Sigmoid colon (tissue), 7 donors: ENCODE measurements around the gene ATRNL1. TPM values are rescaled to one million over a fixed set of nuclear protein-coding genes. Genes with fewer than 3 reads are reported as not detected.

Experiments
- DNase-seq: peaks from one replicate; pipeline ENCODE4 v3.0.0-alpha.2; 2019
- H3K27ac ChIP-seq, 4 donors: fragments of 200-600 bp; sonication (generic); one replicate each; pipeline ENCODE4 v1.5.1; 2016 to 2019; ENCODE audit warnings: mild to moderate bottlenecking in 1 of 4
- H3K27me3 ChIP-seq, 3 donors: fragments of 200-600 bp; sonication (generic); one replicate each; pipeline ENCODE4 v1.5.1; 2019; ENCODE audit warnings: mild to moderate bottlenecking in 1 of 3
- H3K36me3 ChIP-seq, 4 donors: fragments of 200-600 bp; sonication (generic); one replicate each; pipeline ENCODE4 v1.5.1; 2016 to 2019
- H3K4me1 ChIP-seq, 4 donors: fragments of 200-600 bp; sonication (generic); one replicate each; pipeline ENCODE4 v1.5.1; 2017 to 2019
- H3K4me3 ChIP-seq, 4 donors: fragments of 200-600 bp; sonication (generic); one replicate each; pipeline ENCODE4 v1.5.1; 2017 to 2019; ENCODE audit warnings: mild to moderate bottlenecking in 2 of 4, moderate library complexity in 1 of 4
- H3K9me3 ChIP-seq, 4 donors: fragments of 200-600 bp in 3 of 4; sonication (generic) in 3 of 4; one replicate each; pipeline versions ENCODE4 v1.5.1 to v1.6.1; 2013 to 2019
- CTCF ChIP-seq, 4 experiments: fragments of 450-650 bp in 3 of 4; fragments of 200-600 bp in 1 of 4; IDR thresholded peaks; one replicate each; pipeline ENCODE4 v1.5.1; 2016 to 2019; ENCODE audit warnings: antibody characterized with exemption in 4 of 4, mild to moderate bottlenecking in 3 of 4, moderate library complexity in 2 of 4
- EP300 ChIP-seq, 4 donors: sonication (generic); formaldehyde crosslinking; IDR thresholded peaks; one replicate each; pipeline ENCODE4 v1.6.1; 2017; ENCODE audit warnings: antibody characterized with exemption in 4 of 4
- POLR2A ChIP-seq, 2 donors: fragments of 450-650 bp; IDR thresholded peaks; one replicate each; pipeline ENCODE4 v1.6.1; 2016; ENCODE audit warnings: antibody characterized with exemption in 2 of 2, mild to moderate bottlenecking in 2 of 2, moderate library complexity in 2 of 2
- POLR2AphosphoS5 ChIP-seq, 4 donors: sonication (generic); formaldehyde crosslinking; IDR thresholded peaks; one replicate each; pipeline ENCODE4 v1.6.1; 2017; ENCODE audit warnings: antibody characterized with exemption in 4 of 4
- WGBS, 2 donors: extraction: QIAGEN DNeasy Blood & Tissue Kit; methylation state at CpG; one replicate each; pipeline ENCODE4 v1.1.7; 2013; 5-methylcytosine and 5-hydroxymethylcytosine counted together
- intact Hi-C: fragments of 100-400 bp; cut with DNase I; formaldehyde crosslinking; loops from one replicate; pipeline ENCODE4 v1.15.1; 2023
- polyA plus RNA-seq, 3 donors: library from polyadenylated mRNA; stranded (reverse); fragments of 200-250 nt; gene quantifications; one replicate each; pipeline ENCODE4 v1.2.3, GENCODE V29; 2013
- total RNA-seq, 4 donors: library from RNA; depleted of rRNA; stranded (reverse); fragments of >200 nt; gene quantifications; one replicate each; pipeline ENCODE4 v1.1.0, GENCODE V29; 2016
- donor health status: healthy with polysubstance abuse.
- donor health status: Bipolar disorder and iron deficiency.
- donor health status: healthy.

Gene ATRNL1
- total and polyA plus RNA-seq, 7 donors = 0.57 to 17.3 (median 6.9) TPM; not detected in 1

GRCh38 chr10:115606086-115606485 is 512.9 kb downstream of the ATRNL1 start:
- Histone ChIP-seq H3K27me3 (no peaks in the 10 kb centered on the region), H3K36me3 (no peaks in the 10 kb centered on the region), H3K9me3 (no peaks in the 10 kb centered on the region), H3K4me1 (no peaks in the 10 kb centered on the region), H3K4me3 (no peak overlapping the region), H3K27ac (no peak overlapping the region)
- WGBS, 2 donors = 50 to 54% methylated on average over 1 of the region's 1 CpG
- TF ChIP-seq POLR2AphosphoS5 (IDR thresholded peaks at IDR 0.05) = no peak
- TF ChIP-seq CTCF (IDR thresholded peaks at IDR 0.05) = no peak
- TF ChIP-seq POLR2A (IDR thresholded peaks at IDR 0.05) = no peak
- no peak for TF ChIP-seq EP300 (IDR thresholded peaks at IDR 0.05)
- intact Hi-C loops = no loop called here
- no peak for DNase-seq

GRCh38 chr10:115606741-115607140 is 513.6 kb downstream of the ATRNL1 start:
- no peak for DNase-seq
- Histone ChIP-seq H3K4me3 (no peak overlapping the region), H3K27ac (no peak overlapping the region), H3K4me1 (no peaks in the 10 kb centered on the region), H3K9me3 (no peaks in the 10 kb centered on the region), H3K36me3 (no peaks in the 10 kb centered on the region), H3K27me3 (no peaks in the 10 kb centered on the region)
- TF ChIP-seq POLR2AphosphoS5 (IDR thresholded peaks at IDR 0.05) = no peak
- TF ChIP-seq CTCF (IDR thresholded peaks at IDR 0.05) = no peak
- TF ChIP-seq EP300 (IDR thresholded peaks at IDR 0.05) = no peak
- TF ChIP-seq POLR2A (IDR thresholded peaks at IDR 0.05) = no peak
- 66 to 72% methylated on average over 4 of the region's 4 CpGs for WGBS, 2 donors
- intact Hi-C loops = no loop called here

- Histone ChIP-seq H3K27me3 (no peaks in the 10 kb centered on the region), H3K36me3 (no peaks in the 10 kb centered on the region), H3K4me3 (no peak overlapping the region), H3K4me1 (no peaks in the 10 kb centered on the region), H3K9me3 (peaks cover 0 to 6% (median 0%) of the 10 kb centered on the region in 4 donors), H3K27ac (no peak overlapping the region)
- DNase-seq = no peak
- WGBS, 2 donors = 37 to 66% methylated on average over 4 of the region's 4 CpGs
- intact Hi-C loops = no loop called here
- TF ChIP-seq EP300 (IDR thresholded peaks at IDR 0.05) (no peak), POLR2AphosphoS5 (IDR thresholded peaks at IDR 0.05) (no peak), CTCF (IDR thresholded peaks at IDR 0.05) (no peak), POLR2A (IDR thresholded peaks at IDR 0.05) (no peak)
These were observed 531.3 kb downstream of the ATRNL1 start for GRCh38 chr10:115624448-115624847.

GRCh38 chr10:115628616-115629015 is 535.5 kb downstream of the ATRNL1 start:
- H3K27ac ChIP-seq = no peak overlapping the region
- intact Hi-C loops = no loop called here
- no peaks in the 10 kb centered on the region for H3K36me3 ChIP-seq
- WGBS, 2 donors = 71 to 73% methylated on average over 2 of the region's 2 CpGs
- H3K27me3 ChIP-seq = no peaks in the 10 kb centered on the region
- H3K4me3 ChIP-seq = no peak overlapping the region
- no peaks in the 10 kb centered on the region for H3K4me1 ChIP-seq
- no peak for DNase-seq
- no peaks in the 10 kb centered on the region for H3K9me3 ChIP-seq
- TF ChIP-seq CTCF (IDR thresholded peaks at IDR 0.05) = no peak
- no peak for TF ChIP-seq POLR2AphosphoS5 (IDR thresholded peaks at IDR 0.05)
- TF ChIP-seq POLR2A (IDR thresholded peaks at IDR 0.05) = no peak
- no peak for TF ChIP-seq EP300 (IDR thresholded peaks at IDR 0.05)

- H3K9me3 ChIP-seq = no peaks in the 10 kb centered on the region
- no peak overlapping the region for H3K27ac ChIP-seq
- WGBS, 2 donors = 79 to 81% methylated on average over 1 of the region's 1 CpG
- H3K4me1 ChIP-seq = no peaks in the 10 kb centered on the region
- TF ChIP-seq POLR2A (IDR thresholded peaks at IDR 0.05) (no peak), POLR2AphosphoS5 (IDR thresholded peaks at IDR 0.05) (no peak), CTCF (IDR thresholded peaks at IDR 0.05) (no peak), EP300 (IDR thresholded peaks at IDR 0.05) (no peak)
- no peaks in the 10 kb centered on the region for H3K36me3 ChIP-seq
- H3K27me3 ChIP-seq = no peaks in the 10 kb centered on the region
- DNase-seq = no peak
- H3K4me3 ChIP-seq = no peak overlapping the region
- intact Hi-C loops = no loop called here
These were observed 545.1 kb downstream of the ATRNL1 start for GRCh38 chr10:115638246-115638645.
